Measurements from ENCODE around the gene EIF6.

The EIF6 gene

DNA sequence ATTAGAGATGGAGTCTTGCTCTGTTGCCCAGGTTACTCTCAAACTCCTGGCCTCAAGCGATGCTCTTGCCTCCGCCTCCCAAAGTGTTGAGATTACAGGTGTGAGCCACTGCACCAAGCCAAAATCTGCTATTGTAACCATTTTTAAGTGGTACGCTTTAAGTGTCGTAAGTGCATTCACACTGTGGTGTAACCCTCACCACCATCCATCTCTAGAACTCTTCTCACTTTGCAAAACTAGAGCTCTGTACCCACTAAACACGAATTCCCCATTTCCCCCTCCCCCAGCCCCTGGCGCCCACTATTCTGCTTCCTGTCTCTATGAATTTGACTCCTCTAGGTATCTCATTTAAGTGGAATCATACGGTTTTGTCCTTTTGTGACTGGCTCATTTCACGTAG is 10.5 kb upstream of the EIF6 start:
- FAIRE-seq: no peak
- no peak for TF ChIP-seq POLR2A (IDR thresholded peaks at IDR 0.05; ENCODE audit: low read depth, low read length)
- no peak for DNase-seq (ENCODE audit: insufficient read length, low spot score)

DNA sequence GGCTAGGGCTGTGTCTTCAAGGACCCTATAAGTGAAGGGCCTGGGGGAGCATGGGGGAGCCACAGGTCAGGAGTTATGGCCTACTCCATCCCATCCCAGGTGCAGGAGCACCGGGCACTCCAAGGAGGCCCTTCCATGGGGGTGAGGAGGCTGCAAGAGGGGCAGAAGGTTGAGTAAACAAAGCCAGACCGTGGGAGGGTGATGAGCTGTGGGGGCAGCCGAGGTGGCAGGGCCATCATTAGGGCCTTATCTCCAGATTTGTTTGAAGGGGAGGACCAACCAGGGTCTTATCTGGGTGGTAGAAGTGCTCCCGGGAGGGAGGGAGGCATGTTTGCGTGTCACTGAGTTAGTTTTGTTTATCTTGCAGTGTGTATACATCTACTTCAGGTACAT is 9.7 kb upstream of the EIF6 start:
- TF ChIP-seq POLR2A (IDR thresholded peaks at IDR 0.05; ENCODE audit: low read depth, low read length): no peak
- no peak for FAIRE-seq
- DNase-seq (ENCODE audit: insufficient read length, low spot score): no peak

DNA sequence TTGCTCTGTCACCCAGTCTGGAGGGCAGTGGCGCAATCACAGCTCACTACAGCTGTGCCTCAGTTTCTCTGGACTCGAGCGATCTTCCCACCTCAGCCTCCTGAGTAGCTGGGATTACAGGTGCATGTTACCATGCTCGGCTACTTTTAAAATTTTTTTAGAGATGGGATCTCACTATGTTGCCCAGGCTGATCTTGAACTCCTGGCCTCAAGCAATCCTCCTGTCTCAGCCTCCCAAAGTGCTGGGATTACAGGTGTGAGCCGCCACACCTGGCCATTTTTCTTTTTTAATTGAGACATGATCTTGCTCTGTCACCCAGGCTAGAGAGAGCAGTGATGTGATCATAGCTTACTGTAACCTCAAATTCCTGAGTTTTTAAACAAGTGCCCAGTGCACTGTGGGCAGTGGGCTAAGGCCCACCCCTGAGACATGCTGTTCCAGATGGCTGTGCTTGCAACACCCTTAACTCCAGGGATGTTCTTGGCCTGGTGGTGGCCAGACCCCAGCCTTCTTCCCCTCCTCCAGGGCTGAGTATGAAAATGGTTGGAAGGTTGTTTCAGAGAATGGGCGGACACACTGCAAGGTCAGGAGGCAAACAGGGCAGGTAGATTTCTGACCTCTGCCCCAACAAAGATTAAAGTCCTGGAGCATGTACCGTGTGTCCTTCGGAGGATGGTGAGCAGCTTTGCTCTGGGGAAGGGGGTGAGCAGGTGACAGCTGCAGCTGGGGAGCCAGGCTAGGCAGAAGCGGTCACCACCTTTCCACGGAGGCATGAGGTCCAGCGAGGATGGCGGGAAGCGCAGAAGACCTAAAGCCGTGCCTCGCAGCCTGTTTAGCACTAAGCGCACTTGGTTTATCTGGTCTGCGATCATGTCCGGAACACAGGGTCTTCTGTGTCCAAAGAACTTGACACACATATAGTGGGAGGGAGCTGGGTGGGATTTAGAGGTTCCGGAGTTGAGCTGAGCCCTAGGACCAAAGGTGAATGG is 9.0 kb upstream of the EIF6 start:
- DNase-seq (ENCODE audit: insufficient read length, low spot score): no peak
- no peak for FAIRE-seq
- TF ChIP-seq POLR2A (IDR thresholded peaks at IDR 0.05; ENCODE audit: low read depth, low read length): no peak

DNA sequence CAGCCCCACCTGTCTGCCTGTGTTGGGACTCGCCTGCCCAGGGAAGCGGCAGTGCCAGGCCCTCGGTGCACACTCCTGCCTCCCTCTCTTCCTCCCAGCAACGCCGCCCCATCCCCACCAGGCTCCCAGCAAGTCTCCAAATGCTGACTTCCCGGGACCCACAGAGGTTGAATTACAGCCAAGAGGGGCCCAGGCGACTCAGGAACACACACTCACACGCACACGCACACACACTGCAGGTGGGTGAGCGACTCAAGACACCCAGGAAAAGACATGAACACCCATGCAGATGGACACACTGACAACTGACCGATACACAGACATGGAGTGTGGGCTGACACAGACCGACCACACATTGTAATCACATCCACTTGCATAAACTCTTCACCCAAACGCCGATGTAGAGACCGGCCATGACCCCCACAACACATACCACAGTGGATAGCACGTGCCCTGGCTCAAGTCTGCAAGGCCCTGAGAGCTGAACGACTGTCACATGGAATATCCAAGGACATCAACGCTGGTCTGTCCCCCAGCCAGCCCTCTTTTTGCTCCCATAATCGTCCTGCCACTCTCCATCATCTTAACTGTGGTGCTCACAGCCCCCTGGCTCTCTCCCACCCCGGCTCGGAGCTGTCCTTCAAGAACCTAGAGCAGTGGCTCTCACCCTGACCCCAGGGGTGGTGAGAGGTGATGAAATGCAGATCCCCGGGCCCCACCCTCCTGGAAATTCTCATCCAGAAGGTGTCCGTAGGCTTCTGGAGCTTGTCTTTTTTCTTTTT is 8.1 kb upstream of the EIF6 start:
- TF ChIP-seq POLR2A (IDR thresholded peaks at IDR 0.05; ENCODE audit: low read depth, low read length): no peak
- DNase-seq (ENCODE audit: insufficient read length, low spot score) (no peak), FAIRE-seq (no peak)

DNA sequence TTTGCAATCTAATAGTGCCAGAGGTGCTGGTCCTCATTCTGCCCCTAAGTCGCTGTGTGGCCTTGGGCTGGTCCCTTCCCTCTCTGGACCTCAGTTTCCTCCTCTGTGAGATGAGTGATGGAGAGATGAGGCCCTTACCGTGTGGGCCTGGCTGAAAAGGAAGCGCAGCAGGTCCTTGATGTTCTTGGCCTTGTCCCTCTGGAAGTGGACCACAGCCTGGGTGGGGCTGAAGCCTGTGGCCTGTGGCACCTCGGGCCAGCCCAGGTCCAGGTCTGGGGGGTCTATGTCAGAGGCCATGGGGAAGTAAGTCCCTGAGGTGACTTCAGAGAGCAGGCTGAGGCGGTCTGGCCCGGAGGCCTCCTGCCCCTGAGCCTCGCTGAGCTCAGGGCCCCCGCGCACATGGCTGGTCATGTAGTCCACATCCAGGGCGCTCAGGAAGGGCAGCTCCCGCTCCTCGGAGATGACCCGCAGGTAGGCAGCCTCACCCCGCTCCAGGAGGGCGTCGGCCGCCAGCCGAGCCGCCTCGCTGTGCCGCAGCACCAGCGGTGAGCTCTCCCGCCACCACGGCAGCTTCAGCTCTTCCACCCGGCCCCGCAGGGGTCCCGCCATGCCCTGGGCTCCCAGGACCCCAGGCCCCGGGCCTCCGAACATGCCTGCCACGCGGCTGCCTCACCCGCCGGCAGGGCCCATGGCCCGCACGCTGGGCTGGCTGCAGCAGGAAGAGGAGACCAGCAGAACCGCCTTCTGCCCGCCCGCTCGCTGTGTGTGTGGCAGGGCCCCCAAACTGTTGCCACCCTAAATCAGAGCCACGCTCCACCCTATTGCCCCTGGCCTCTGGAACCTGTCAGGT is 7.3 kb upstream of the EIF6 start, which contains the start of gene FAM83C:
Gene FAM83C (minus strand): TSS at position 772 of the 850 bp plus-strand sequence. CDS start 121 bp downstream, at position 651.
- FAIRE-seq: no peak
- no peak for TF ChIP-seq POLR2A (IDR thresholded peaks at IDR 0.05; ENCODE audit: low read depth, low read length)
- DNase-seq (ENCODE audit: insufficient read length, low spot score): no peak

DNA sequence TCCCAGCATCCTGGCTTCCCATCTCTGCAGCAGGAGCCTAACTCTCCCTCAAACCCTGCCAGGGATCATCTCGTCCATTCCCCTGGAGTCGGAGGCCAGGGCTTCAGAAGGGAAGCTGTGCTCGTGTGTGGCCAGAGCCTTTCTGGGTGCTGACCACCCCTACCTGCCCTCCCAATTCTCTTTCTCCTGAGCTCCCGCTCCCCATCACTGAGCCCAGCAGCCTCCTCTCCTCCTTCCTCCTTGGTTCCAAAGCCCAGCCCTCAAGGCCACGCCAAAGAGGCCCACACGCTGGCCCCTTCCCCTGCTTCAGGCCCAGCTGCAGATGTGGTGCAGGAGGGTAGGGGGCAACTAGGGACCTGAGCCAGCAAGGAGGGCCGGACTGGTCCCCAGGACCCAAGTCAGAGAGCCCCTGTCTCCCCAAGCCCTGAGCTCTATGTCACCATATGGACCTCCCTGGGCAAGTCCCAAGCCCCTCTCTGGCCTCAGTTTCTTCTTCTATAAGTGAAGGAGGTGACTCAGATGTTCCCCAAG is 6.4 kb upstream of the EIF6 start:
- no peak for FAIRE-seq
- DNase-seq (ENCODE audit: insufficient read length, low spot score): no peak
- TF ChIP-seq POLR2A (IDR thresholded peaks at IDR 0.05; ENCODE audit: low read depth, low read length): no peak

DNA sequence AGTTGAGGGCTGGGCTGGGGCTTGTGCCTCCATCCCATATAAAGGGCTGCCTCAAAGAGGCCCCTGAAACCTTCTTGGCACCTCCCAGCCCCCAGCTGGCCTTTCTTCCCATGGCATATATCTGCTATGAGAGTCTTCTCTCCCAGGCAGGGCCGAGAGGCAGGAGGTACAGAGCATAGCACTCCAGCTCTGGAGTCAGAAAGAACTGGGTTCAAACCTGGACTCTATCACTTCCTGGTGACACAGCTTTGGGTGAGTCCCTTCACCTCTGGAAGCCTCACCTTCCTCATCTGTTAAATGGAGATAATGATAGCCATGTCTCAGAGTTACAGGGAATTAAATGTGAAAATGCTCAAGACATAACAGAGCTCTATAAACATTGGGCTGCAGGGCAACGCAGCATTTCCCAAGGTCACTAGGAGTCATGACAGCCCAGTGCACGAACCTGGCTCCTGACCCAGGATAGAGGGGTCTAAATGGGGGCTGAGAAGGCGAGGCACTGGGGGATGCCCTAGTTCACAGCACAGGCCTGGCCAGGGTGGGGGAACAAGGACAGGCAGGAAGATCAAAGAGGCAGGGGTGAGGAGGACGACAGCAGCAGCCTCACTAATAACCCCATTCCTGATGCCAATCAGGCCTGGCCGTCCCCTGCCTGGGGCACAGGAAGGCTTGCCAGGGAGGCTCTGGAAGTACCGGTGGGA is 5.8 kb upstream of the EIF6 start:
- FAIRE-seq (no peak), DNase-seq (ENCODE audit: insufficient read length, low spot score) (no peak)
- TF ChIP-seq POLR2A (IDR thresholded peaks at IDR 0.05; ENCODE audit: low read depth, low read length): no peak

DNA sequence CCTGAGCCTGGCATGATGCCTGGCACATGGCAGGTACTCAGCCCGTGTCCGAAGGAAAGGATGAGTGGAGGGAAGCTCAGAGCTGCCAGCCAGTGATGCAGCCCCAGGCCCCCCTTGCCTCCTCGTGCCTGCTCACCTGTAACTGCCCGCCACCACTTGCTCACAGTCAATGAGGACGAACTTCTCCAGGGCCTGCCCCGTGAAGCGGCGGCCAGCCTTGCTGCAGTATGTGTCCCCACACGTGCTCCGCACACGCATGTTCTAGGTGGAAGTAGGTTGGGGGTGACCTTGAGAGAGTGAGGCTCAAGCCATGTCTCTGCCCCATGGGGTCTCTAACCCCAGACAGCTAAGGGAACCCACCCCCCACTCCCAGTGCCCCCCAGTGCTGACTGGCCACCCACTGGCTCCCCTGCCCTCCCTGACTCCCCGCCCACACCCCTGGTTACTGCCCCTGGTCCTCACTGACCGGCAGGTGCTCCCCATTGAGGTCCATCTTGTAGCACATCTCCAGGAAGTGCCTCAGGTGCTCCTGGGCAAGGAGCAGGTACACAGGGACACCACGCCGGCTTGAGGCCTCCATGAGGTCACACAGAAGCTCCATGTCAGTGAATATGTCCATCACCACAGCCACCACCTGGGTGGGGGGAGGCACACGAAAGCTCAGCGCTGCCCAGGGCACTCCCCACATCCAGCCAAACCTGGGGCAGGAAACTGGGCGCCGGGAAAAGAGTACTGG is 3.9 kb upstream of the EIF6 start:
- TF ChIP-seq POLR2A (IDR thresholded peaks at IDR 0.05; ENCODE audit: low read depth, low read length): no peak
- FAIRE-seq: no peak
- DNase-seq (ENCODE audit: insufficient read length, low spot score): no peak

DNA sequence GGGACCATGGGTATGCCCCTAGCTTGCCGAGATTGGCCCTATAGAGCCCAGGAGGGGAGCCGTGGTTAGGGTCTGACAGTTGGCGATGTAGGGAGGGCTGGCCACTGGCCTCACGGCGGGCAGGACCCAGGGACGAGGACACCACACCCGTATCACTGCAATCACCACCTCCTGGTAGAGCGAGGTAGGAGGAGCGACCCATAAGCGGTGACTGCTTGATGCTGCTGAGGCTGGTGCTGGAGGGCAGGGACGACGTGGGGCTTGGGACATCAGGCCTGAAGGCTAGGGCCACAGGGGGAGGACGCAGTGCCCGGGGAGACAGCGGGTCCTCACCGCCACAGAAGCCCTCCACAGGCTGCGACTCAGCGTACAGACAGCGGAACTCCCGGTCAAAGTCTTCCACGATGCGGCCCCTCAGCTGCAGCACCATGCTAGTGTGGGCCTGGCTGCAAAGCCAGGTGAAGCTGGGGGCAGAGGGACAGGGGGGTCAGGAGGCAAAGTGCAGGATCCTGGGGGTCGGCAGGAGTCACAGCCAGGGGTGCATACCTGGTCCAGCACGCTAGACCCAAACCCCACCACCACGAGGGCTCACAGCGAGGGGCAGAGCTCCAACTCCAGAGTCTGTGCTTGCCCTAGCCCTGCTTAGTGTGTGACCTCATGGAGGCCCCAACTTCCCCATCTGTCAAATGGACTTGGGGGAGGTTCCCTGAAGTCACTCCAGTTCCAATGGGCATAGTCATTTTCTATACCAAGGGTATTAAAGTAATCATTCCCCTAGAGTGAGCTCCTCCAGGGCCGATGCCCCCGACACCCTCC is 3.1 kb upstream of the EIF6 start:
- FAIRE-seq: no peak
- no peak for TF ChIP-seq POLR2A (IDR thresholded peaks at IDR 0.05; ENCODE audit: low read depth, low read length)
- no peak for DNase-seq (ENCODE audit: insufficient read length, low spot score)

DNA sequence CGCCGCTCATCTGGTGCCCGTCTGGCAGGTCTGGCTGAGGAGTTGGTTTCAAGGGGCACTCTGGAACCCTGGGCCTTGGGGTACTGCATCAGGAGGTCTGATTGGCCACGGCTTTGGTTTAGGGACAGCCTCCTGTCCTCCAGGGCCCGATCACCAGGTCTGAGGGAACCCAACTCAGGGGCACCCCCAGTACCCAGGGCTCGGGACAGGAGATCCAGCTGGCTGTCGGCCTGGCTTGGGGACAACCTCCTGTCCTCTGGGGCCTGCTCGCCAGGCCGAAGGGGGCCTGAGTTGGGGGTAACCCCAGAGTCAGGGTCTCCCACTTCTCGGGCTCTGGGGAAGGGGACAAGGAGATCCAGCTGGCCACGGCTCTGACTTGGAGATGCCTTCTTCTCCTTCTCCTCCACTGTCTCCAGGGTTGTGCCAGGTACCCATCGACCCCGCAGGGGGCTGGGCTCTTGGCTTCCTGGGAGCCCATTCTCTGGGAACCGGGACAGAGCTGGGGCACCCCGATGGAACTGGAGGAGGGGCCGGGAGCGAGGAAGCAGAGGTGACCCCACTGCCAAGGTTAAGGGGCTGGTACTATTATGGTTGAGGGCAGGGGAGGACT is 2.4 kb upstream of the EIF6 start:
- no peak for FAIRE-seq
- no peak for TF ChIP-seq POLR2A (IDR thresholded peaks at IDR 0.05; ENCODE audit: low read depth, low read length)
- DNase-seq (ENCODE audit: insufficient read length, low spot score): no peak

Measured in H54 (cell line).